Neuronal stem cell (in vitro differentiated cells): ENCODE data around the gene MELTF.
A peak's percentile ranks its signal among the peaks of the same experiment; 100 is the strongest.

Experiments
- DNase-seq: peaks from one replicate; pipeline ENCODE4 v3.0.0-alpha.2; 2013; ENCODE audit warnings: low spot score
- H2AFZ ChIP-seq: one replicate; pipeline ENCODE4 v1.6.1; 2013; ENCODE audit warnings: mild to moderate bottlenecking, low read length, inconsistent platforms
- H2AK5ac ChIP-seq: 2 replicates; pipeline ENCODE4 v1.6.1; 2013; ENCODE audit warnings: low read depth, mild to moderate bottlenecking, inconsistent platforms, low read length, moderate library complexity, mixed read lengths
- H2BK120ac ChIP-seq: 2 replicates; pipeline ENCODE4 v1.6.1; 2013; ENCODE audit warnings: low read depth, mild to moderate bottlenecking, inconsistent platforms, low read length, moderate library complexity, mixed read lengths
- H2BK12ac ChIP-seq: one replicate; pipeline ENCODE4 v1.6.1; 2013; ENCODE audit warnings: low read length, inconsistent platforms
- H2BK15ac ChIP-seq: 2 replicates; pipeline ENCODE4 v1.6.1; 2013; ENCODE audit warnings: mild to moderate bottlenecking, low read length, inconsistent platforms, mixed read lengths
- H2BK5ac ChIP-seq: one replicate; pipeline ENCODE4 v1.6.1; 2013; ENCODE audit warnings: inconsistent platforms, mild to moderate bottlenecking, low read length, moderate library complexity
- H3K14ac ChIP-seq: one replicate; pipeline ENCODE4 v1.6.1; 2013; ENCODE audit warnings: low read length, inconsistent platforms
- H3K18ac ChIP-seq: 2 replicates; pipeline ENCODE4 v1.6.1; 2013; ENCODE audit warnings: low read length, inconsistent platforms
- H3K23ac ChIP-seq: 2 replicates; pipeline ENCODE4 v1.6.1; 2013; ENCODE audit warnings: low read depth, mild to moderate bottlenecking, mixed read lengths, low read length, inconsistent platforms; ENCODE audit not compliant: poor library complexity
- H3K27ac ChIP-seq: replicated peaks from 3 replicates; pipeline ENCODE4 v1.5.1; 2013; ENCODE audit warnings: low read length, inconsistent platforms
- H3K27me3 ChIP-seq, 3 experiments: 2 replicates each; pipeline ENCODE4 v1.6.1; 2013; ENCODE audit warnings: low read length in 3 of 3, mild to moderate bottlenecking in 2 of 3, inconsistent platforms in 1 of 3, low read depth in 1 of 3, mixed read lengths in 1 of 3, moderate library complexity in 1 of 3; ENCODE audit not compliant: control insufficient read depth in 3 of 3, insufficient read depth in 3 of 3
- H3K36me3 ChIP-seq, 2 donors: replicated peaks in 1 of 2; 2 replicates each; pipeline ENCODE4 v1.6.1; 2013; ENCODE audit warnings: low read length in 2 of 2; ENCODE audit not compliant: control insufficient read depth in 2 of 2, insufficient read depth in 2 of 2
- H3K4ac ChIP-seq: 2 replicates; pipeline ENCODE4 v1.6.1; 2013; ENCODE audit warnings: inconsistent platforms, mild to moderate bottlenecking, low read length, moderate library complexity
- H3K4me1 ChIP-seq, 2 donors: 1 replicate in 1 of 2; 2 replicates in 1 of 2; pipeline ENCODE4 v1.6.1; 2013; ENCODE audit warnings: low read length in 2 of 2, low read depth in 1 of 2; ENCODE audit not compliant: control insufficient read depth in 2 of 2, insufficient read depth in 1 of 2
- H3K4me2 ChIP-seq: one replicate; pipeline ENCODE4 v1.6.1; 2013; ENCODE audit warnings: mild to moderate bottlenecking, low read length, inconsistent platforms; ENCODE audit not compliant: insufficient read depth, poor library complexity, severe bottlenecking
- H3K4me3 ChIP-seq, 2 donors: 2 replicates each; pipeline ENCODE4 v1.5.1; 2013; ENCODE audit warnings: low read length in 2 of 2, mild to moderate bottlenecking in 2 of 2, inconsistent platforms in 1 of 2, moderate library complexity in 1 of 2
- H3K79me1 ChIP-seq: one replicate; pipeline ENCODE4 v1.6.1; 2013; ENCODE audit warnings: low read depth, mild to moderate bottlenecking, inconsistent platforms, low read length, moderate library complexity
- H3K9ac ChIP-seq: one replicate; pipeline ENCODE4 v1.6.1; 2013; ENCODE audit warnings: mild to moderate bottlenecking, low read depth, low read length, inconsistent platforms; ENCODE audit not compliant: poor library complexity
- H3K9me3 ChIP-seq, 2 donors: replicated peaks in 1 of 2; 2 replicates each; pipeline versions ENCODE3 to v1.6.1; 2013; ENCODE audit warnings: low read length in 2 of 2, mild to moderate bottlenecking in 2 of 2, inconsistent platforms in 1 of 2, low read depth in 1 of 2, mixed read lengths in 1 of 2, moderate library complexity in 1 of 2; ENCODE audit not compliant: control insufficient read depth in 2 of 2, insufficient read depth in 1 of 2
- H4K8ac ChIP-seq: one replicate; pipeline ENCODE4 v1.6.1; 2013; ENCODE audit warnings: low read depth, mild to moderate bottlenecking, inconsistent platforms, low read length, moderate library complexity
- H4K91ac ChIP-seq: one replicate; pipeline ENCODE4 v1.6.1; 2013; ENCODE audit warnings: low read length, low read depth, mild to moderate bottlenecking, inconsistent platforms; ENCODE audit not compliant: poor library complexity
- whole genome bisulfite sequencing, 2 donors: extraction: QIAGEN DNeasy Blood & Tissue Kit; methylation state at CpG; one replicate each; pipeline ENCODE4 v1.1.7; 2013; ENCODE audit warnings: missing lambda C conversion rate in 2 of 2, mixed read lengths in 1 of 2; ENCODE audit not compliant: insufficient read length in 2 of 2, insufficient replicate concordance in 1 of 2; ENCODE audit errors: extremely low coverage in 2 of 2; 5-methylcytosine and 5-hydroxymethylcytosine counted together

MELTF gene

GRCh38 chr3:196969660-196970546 is 59.7 kb downstream of the MELTF start:
- Histone ChIP-seq H4K91ac (no peak overlapping the region), H2AFZ (peak overlapping the region; percentile 98), H3K9me3 (peaks cover 10 to 23% of the 10 kb centered on the region in 2 donors), H3K79me1 (no peaks in the 10 kb centered on the region), H2BK15ac (no peak overlapping the region), H3K9ac (peak overlapping the region; percentile 84), H4K8ac (no peak overlapping the region), H3K4ac (no peak overlapping the region), H3K36me3 (no peaks in the 10 kb centered on the region), H3K4me2 (peak overlapping the region; percentile 98), H2BK12ac (no peak overlapping the region), H3K14ac (peak overlapping the region; percentile 56), H2AK5ac (peak overlapping the region; percentile 48), H3K27ac (no peak overlapping the region), H3K18ac (peak overlapping the region; percentile 87), H3K4me1 (peaks cover 2 to 4% of the 10 kb centered on the region in 2 donors), H3K4me3 (peak overlapping the region; percentile 58 to 86), H2BK5ac (no peak overlapping the region), H3K23ac (peak overlapping the region; percentile 89), H3K27me3 (peaks cover 25 to 63% (median 30%) of the 10 kb centered on the region in 3 experiments), H2BK120ac (no peak overlapping the region)
- peak; percentile 63 for DNase-seq
- no CpG with 5 or more reads among the region's 100 CpGs for WGBS, 2 donors

GRCh38 chr3:196969134-196969659 is 60.4 kb downstream of the MELTF start:
- H2BK15ac ChIP-seq = no peak overlapping the region
- peak overlapping the region; percentile 58 to 86 for H3K4me3 ChIP-seq
- no peak overlapping the region for H4K91ac ChIP-seq
- WGBS, 2 donors = no CpG with 5 or more reads among the region's 72 CpGs
- H3K27me3 ChIP-seq = peaks cover 25 to 63% (median 30%) of the 10 kb centered on the region in 3 experiments
- H3K79me1 ChIP-seq = no peaks in the 10 kb centered on the region
- no peaks in the 10 kb centered on the region for H3K36me3 ChIP-seq
- H2AFZ ChIP-seq = peak overlapping the region; percentile 98
- no peak overlapping the region for H4K8ac ChIP-seq
- no peak overlapping the region for H3K4ac ChIP-seq
- peak overlapping the region; percentile 98 for H3K4me2 ChIP-seq
- H2BK120ac ChIP-seq = no peak overlapping the region
- H2AK5ac ChIP-seq = peak overlapping the region; percentile 28
- peak overlapping the region; percentile 87 for H3K18ac ChIP-seq
- peak overlapping the region; percentile 89 for H3K23ac ChIP-seq
- H3K9ac ChIP-seq = peak overlapping the region; percentile 84
- DNase-seq = no peak
- peaks cover 2 to 4% of the 10 kb centered on the region in 2 donors for H3K4me1 ChIP-seq
- H2BK5ac ChIP-seq = no peak overlapping the region
- peak overlapping the region; percentile 94 for H3K14ac ChIP-seq
- no peak overlapping the region for H2BK12ac ChIP-seq
- H3K9me3 ChIP-seq = peaks cover 10 to 23% of the 10 kb centered on the region in 2 donors
- no peak overlapping the region for H3K27ac ChIP-seq

- no peak within 1 kb of the TSS for H2BK120ac ChIP-seq
- peak within 1 kb of the TSS; percentile 28 for H2AK5ac ChIP-seq
- no peak within 1 kb of the TSS for H2BK15ac ChIP-seq
- H3K27me3 ChIP-seq = peaks cover 25 to 63% (median 30%) of the 10 kb centered on the region in 3 experiments
- no peak within 1 kb of the TSS for H4K91ac ChIP-seq
- no peak within 1 kb of the TSS for H3K27ac ChIP-seq
- H3K79me1 ChIP-seq = no peaks in the 10 kb centered on the region
- peaks cover 2 to 4% of the 10 kb centered on the region in 2 donors for H3K4me1 ChIP-seq
- no CpG with 5 or more reads among the region's 98 CpGs for WGBS, 2 donors
- H3K36me3 ChIP-seq = no peaks in the 10 kb centered on the region
- H3K4me3 ChIP-seq = peak within 1 kb of the TSS; percentile 58 to 86
- no peak within 1 kb of the TSS for H3K4ac ChIP-seq
- H2AFZ ChIP-seq = peak within 1 kb of the TSS; percentile 98
- H3K18ac ChIP-seq = peak within 1 kb of the TSS; percentile 87
- no peak for DNase-seq
- H3K9ac ChIP-seq = peak within 1 kb of the TSS; percentile 84
- H2BK5ac ChIP-seq = no peak within 1 kb of the TSS
- peaks cover 12 to 23% of the 10 kb centered on the region in 2 donors for H3K9me3 ChIP-seq
- H4K8ac ChIP-seq = no peak within 1 kb of the TSS
- no peak within 1 kb of the TSS for H2BK12ac ChIP-seq
- peak within 1 kb of the TSS; percentile 89 for H3K23ac ChIP-seq
- peak within 1 kb of the TSS; percentile 98 for H3K4me2 ChIP-seq
- peak within 1 kb of the TSS; percentile 94 for H3K14ac ChIP-seq
Measured at GRCh38 chr3:196968233-196969133, 61.1 kb downstream of the MELTF start, which contains the start of gene PIGZ. Gene PIGZ (minus strand): TSS chr3:196968833. CDS start chr3:196952031, 16,802 bp downstream.
